Hematopoietic multipotent progenitor cell treated with erythropoietin and hydrocortisone succinate and interleukin-3 and kit ligand, for 8 days (in vitro differentiated cells): ENCODE measurements around the gene MAP2K5.

Source experiments
- DNase-seq: peaks from one replicate; pipeline ENCODE4 v3.0.0-alpha.2; 2015

MAP2K5 gene

DNA sequence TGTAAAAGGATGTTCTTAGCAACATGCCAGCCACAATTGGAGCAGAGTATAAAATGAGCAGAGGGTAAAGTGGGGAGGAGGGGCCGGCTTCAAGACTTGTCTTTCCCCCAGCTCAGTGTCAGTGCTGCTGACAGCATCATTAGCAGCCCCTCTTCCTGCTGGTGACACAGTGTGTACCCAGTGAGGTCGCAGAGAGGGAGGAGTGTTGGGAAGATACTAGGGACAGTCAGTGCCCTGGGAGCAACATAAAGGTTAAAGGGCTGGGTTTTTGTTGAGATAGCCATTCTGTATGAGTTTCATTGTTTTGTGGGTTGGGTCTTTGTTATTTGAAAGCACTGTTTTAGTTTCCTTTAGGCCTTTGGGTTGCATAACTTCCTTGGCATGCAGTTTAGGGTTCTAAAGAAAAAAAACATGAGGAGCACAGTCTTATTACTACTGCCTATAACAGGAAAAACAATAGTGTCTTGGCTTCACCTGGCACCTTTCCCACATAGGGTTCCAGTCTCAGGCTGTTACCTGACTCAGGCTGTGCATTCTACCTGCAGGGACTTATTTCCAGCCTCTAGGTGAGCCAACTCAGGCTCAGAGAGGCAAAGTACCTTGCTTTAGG lies 188.7 kb downstream of the MAP2K5 start:
- no peak for DNase-seq

GRCh38 chr15:67732164-67732563 lies 189.7 kb downstream of the MAP2K5 start:
- DNase-seq, result no peak

DNA sequence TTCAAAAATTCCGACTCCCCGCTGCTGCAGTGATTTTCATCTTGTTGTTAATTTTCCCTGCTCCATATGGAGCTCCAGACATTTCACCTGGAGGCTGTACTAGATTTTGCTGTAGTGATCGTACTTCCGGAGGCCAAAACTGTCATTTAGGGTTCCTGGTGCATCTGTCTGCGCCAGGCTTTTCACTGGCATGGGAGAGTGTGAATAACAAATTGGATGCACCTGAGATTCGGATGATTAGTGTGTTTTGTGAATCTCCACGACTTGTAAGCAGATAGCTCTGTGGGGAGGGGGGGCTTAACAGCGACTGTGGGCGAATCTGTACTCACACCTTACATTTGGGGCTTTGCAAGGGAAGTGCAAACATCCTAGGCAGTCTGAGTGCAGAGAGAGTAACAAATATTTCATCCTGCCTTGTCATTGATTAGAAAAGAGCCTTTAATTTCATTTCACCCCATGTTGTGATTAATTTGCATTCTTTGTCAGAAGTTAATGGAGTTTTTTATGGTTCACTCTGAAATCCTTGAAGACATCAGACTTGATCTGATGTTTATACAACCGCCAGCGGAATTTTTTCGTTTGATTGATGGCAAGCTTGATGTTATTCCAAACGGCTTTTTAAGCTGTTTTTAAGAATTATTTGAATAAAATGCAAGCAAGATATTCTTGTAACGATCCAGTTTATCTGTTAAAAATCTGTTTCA lies 190.3 kb downstream of the MAP2K5 start:
- no peak for DNase-seq

DNA sequence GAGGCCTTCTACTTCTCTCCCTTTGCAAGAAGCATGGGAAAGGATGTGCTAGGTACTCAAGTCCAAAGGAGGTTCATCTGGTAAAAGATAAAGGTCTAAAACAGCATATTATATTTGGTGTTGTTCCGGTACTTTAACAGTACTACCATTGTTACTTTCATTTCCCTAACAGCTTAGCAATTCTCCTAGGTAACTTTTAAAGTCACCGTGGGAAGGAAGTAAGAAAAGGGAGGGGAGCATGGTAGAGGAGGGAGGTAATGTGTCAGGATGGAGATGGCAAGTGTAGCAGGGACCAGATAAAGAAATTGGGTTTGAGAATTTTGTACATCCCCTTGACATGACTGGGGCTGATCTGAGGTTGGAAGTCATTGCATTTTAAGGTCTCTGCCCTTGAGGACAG lies 193.4 kb downstream of the MAP2K5 start:
- DNase-seq, result no peak

- no peak for DNase-seq
These were observed 194.3 kb downstream of the MAP2K5 start for GRCh38 chr15:67736810-67737209.

GRCh38 chr15:67738056-67738455 lies 195.6 kb downstream of the MAP2K5 start:
- DNase-seq, result no peak

GRCh38 chr15:67740405-67740804 lies 197.9 kb downstream of the MAP2K5 start:
- no peak for DNase-seq

- no peak for DNase-seq
These were observed 198.8 kb downstream of the MAP2K5 start for GRCh38 chr15:67741308-67741707.

GRCh38 chr15:67743558-67743957 lies 201.1 kb downstream of the MAP2K5 start:
- DNase-seq, result no peak

DNA sequence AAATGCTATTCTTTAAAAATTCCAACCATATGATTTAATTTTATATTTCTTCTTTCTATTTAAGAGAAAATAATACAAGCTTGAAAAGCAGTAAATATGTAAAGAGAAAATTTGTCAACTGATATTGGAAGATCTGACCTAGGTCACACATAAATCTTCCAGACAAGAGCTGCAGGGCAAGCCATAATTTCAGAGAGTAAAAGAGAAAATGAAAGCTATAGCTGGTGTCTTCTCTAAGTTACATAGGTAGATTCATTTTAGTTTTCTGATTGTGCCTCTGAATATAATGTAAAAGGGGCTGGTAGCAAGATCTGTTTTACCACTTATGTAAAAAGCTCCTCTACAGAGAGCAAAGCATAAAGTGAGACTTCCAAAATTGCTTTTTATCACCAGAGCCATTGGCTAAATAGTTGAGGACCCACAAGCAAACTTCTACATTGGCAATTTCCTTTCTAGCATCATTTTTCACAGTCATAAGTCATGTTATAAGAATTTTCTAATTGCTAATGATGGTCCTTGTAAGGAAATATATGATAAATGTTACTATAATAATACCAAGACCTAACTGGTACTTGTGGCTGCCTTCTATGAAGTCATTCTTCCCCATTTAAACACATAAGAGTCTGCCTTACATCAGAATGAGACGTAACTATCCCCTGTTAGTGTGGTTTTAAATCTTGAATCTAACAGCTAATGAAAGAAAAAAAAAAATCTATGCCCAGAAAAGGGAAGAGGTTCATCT lies 202.0 kb downstream of the MAP2K5 start:
- DNase-seq, result no peak

DNA sequence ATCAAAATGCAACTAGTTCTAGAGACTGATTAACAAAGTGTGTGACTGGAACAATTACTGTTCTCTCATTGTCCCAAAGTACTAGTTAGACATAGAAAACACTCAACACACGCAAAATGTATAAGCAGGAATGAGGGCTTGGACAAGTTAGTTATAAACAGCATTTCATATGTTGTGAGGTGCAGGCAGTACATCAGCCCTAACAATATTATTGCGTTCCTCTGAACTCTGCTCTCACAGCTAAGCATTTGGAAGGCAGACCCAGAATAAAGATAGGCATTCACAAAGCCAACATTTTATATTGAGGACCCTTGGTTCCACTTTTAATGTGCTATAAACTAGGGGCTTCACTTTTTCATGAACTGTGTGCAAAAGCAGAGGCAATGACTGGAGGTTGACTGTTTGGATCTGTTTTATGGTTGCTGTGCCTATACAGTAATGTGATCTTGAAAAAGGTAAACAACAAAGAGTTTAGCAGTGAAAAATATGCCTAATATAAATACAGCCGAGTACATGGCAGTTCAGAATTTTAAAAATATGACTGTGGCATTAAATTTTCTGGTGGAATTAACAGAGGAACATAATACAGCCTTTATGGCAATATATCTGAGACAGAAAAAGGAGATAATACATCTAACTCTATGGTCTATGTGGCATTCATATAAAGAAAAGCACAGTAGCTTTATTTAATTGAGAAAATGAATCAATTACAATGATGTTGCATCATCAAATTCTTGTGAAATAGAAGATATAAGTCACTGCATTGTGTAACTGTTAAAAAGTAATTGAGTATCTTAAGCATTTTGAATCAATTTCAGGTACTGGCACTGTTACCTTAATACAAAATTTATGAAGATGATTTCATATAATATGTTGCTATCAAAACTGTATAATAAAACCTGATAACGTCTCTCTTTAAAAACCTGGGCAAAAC lies 202.8 kb downstream of the MAP2K5 start:
- no peak for DNase-seq

DNA sequence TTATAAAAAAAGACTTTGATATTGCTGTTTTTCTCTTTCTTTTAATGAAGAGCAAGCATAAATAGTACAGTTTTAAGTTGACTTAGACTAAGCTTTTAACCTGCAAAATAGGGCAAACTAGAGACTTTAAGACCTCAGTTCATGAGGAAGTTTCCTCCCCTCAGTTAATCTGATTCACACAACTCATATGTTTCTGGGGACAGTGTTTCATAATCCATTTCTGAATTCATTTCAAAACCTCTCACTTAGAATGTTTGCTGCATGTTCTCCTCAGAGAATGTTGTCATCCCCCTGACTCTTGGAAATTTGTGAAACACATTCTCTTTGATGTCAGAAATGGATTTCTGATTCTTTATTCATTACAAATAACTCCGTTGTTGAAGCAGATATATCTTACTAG lies 203.5 kb downstream of the MAP2K5 start:
- no peak for DNase-seq

- no peak for DNase-seq
These were observed 203.9 kb downstream of the MAP2K5 start for GRCh38 chr15:67746450-67746849.

- DNase-seq, result no peak
These were observed 205.4 kb downstream of the MAP2K5 start for GRCh38 chr15:67747921-67748320.

- DNase-seq, result no peak
These were observed 207.9 kb downstream of the MAP2K5 start for GRCh38 chr15:67750371-67750770.

- no peak for DNase-seq
These were observed 211.4 kb downstream of the MAP2K5 start for GRCh38 chr15:67753891-67754290.

- no peak for DNase-seq
These were observed 212.8 kb downstream of the MAP2K5 start for GRCh38 chr15:67755264-67755663.

- no peak for DNase-seq
These were observed 213.4 kb downstream of the MAP2K5 start for GRCh38 chr15:67755936-67756335.

DNA sequence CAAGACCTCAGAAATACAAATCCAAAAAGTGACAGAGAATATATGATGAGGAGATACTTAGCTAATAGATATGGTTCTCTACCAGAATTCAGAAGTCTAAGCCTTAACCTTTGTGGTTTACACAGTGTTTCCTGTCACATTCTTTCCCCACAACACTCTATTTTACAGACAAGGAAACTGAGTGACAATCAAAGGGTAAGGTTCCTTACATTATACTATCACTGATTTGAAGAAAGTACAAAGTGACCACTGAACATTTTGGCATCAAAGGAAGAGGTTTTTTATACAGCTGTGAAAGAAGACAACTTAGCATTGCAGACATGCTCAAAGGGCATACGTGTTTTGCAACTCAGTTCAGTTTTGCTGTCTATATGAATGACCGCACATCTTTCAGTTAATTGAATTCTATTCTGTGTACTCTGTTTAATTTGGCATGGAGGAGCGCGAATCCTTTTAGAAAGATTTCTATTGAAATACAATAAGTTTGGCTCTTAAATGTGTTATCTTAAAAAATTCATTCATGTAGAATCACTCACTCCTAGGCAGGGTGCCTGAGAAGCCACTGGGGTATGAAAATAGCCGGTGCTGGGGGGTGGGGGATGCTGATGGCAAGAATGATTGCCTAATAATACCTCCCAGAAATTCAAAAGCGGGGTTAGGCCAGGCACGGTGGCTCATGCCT lies 216.3 kb downstream of the MAP2K5 start:
- DNase-seq, result no peak

GRCh38 chr15:67760901-67761300 lies 218.4 kb downstream of the MAP2K5 start:
- no peak for DNase-seq

GRCh38 chr15:67761343-67761742 lies 218.8 kb downstream of the MAP2K5 start:
- no peak for DNase-seq

- no peak for DNase-seq
These were observed 220.3 kb downstream of the MAP2K5 start for GRCh38 chr15:67762610-67763368.
